ENCODE data around the gene WASL.

- TF ChIP-seq CTCF (conservative IDR thresholded peaks at IDR 0.05; ENCODE audit: low read depth, low read length) (no peak), EZH2 (IDR thresholded peaks at IDR 0.05; ENCODE audit: borderline replicate concordance, low read depth, low read length, poor library complexity, severe bottlenecking) (no peak)
Measured at GRCh38 chr7:123633553-123633952, 115.2 kb downstream of the WASL start.

All from A673 (cell line).